Heart left ventricle (tissue), 13 donors: ENCODE results near the gene GPC6.

Experiments
- POLR2A ChIP-seq, 2 donors: fragments of 450-650 bp; IDR thresholded peaks; one replicate each; pipeline ENCODE4 v1.6.1; 2017; ENCODE audit warnings: antibody characterized with exemption in 2 of 2, mild to moderate bottlenecking in 2 of 2, moderate library complexity in 2 of 2
- TF ChIP-seq, protein P1 (sequence below), 12 donors: fragments of 200-600 bp; sonication (generic) in 4 of 12; IDR thresholded peaks; one replicate each; pipeline versions ENCODE4 v1.5.0 to v1.8.0; 2018 to 2022; ENCODE audit warnings: antibody characterized with exemption in 12 of 12, mild to moderate bottlenecking in 5 of 12
- donor health status: ischemic (EF 13 %, LVEDD 7.1; RV severe dilation, severe dysfunction).
- donor health status: DM: no; HTN: yes; CAD: no.
- donor health status: DM: no; HTN: no; CAD: no.
- donor health status: ischemic (EF 25% LVEDD 6.9; RV normal size, moderate dysfunction).
- donor health status: ischemic (EF 25% LVEDD 5.7; RV mildly dilated, moderate dysfunction).
- donor health status: ischemic (EF 35%, LVEDD 5.7; RV mildly dilated, moderate dysfunction).
- donor health status: nonischemic (EF 11% LVEDD 7.7; RV severe dilation, severe dysfunction).
- donor health status: DM: yes; HTN: yes; CAD: no.
- donor health status: PGD.
- donor health status: ischemic (EF 29% LVEDD 5.4; RV normal size, mild dysfunction).
- donor health status: nonischemic (EF 23%, LVEDD 6.1; RV moderate dilation, normal function).

GRCh38 chr13:94143624-94144350 is 917.2 kb downstream of the GPC6 start:
- TF ChIP-seq, protein P1, sequence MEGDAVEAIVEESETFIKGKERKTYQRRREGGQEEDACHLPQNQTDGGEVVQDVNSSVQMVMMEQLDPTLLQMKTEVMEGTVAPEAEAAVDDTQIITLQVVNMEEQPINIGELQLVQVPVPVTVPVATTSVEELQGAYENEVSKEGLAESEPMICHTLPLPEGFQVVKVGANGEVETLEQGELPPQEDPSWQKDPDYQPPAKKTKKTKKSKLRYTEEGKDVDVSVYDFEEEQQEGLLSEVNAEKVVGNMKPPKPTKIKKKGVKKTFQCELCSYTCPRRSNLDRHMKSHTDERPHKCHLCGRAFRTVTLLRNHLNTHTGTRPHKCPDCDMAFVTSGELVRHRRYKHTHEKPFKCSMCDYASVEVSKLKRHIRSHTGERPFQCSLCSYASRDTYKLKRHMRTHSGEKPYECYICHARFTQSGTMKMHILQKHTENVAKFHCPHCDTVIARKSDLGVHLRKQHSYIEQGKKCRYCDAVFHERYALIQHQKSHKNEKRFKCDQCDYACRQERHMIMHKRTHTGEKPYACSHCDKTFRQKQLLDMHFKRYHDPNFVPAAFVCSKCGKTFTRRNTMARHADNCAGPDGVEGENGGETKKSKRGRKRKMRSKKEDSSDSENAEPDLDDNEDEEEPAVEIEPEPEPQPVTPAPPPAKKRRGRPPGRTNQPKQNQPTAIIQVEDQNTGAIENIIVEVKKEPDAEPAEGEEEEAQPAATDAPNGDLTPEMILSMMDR (IDR thresholded peaks at IDR 0.05): no peak
- TF ChIP-seq POLR2A (IDR thresholded peaks at IDR 0.05): no peak
